NCI-H69 (cell line): ENCODE results near the gene UPK3B.
"Not testable (repeated sequence)": the region's sequence is repeated elsewhere in the genome, so short reads cannot be mapped to it uniquely, and the experiment has no call there.

Experiments used
- DNase-seq: peaks from one replicate; lab custom pipeline; 2025; lab: John Stamatoyannopoulos, UW

The UPK3B gene

GRCh38 chr7:76492139-76492538, 18.2 kb upstream of the UPK3B start:
- DNase-seq = not testable (repeated sequence)

GRCh38 chr7:76495717-76496116, 14.6 kb upstream of the UPK3B start:
- not testable (repeated sequence) for DNase-seq

- not testable (repeated sequence) for DNase-seq
Measured at GRCh38 chr7:76497918-76498582, 12.3 kb upstream of the UPK3B start.

GRCh38 chr7:76498583-76499200, 11.7 kb upstream of the UPK3B start:
- not testable (repeated sequence) for DNase-seq

GRCh38 chr7:76499201-76499923, 11.0 kb upstream of the UPK3B start:
- DNase-seq = not testable (repeated sequence)

GRCh38 chr7:76499924-76500241, 10.5 kb upstream of the UPK3B start:
- not testable (repeated sequence) for DNase-seq

GRCh38 chr7:76502224-76502623, 8.1 kb upstream of the UPK3B start:
- not testable (repeated sequence) for DNase-seq

GRCh38 chr7:76502836-76503235, 7.5 kb upstream of the UPK3B start:
- not testable (repeated sequence) for DNase-seq

- DNase-seq = not testable (repeated sequence)
Measured at GRCh38 chr7:76503244-76503643, 7.1 kb upstream of the UPK3B start.

GRCh38 chr7:76504351-76505167, 5.8 kb upstream of the UPK3B start:
- not testable (repeated sequence) for DNase-seq

- DNase-seq = no peak
Measured at GRCh38 chr7:76505168-76506080, 4.9 kb upstream of the UPK3B start.

GRCh38 chr7:76506081-76506440, 4.3 kb upstream of the UPK3B start:
- no peak for DNase-seq

GRCh38 chr7:76506643-76507042, 3.7 kb upstream of the UPK3B start:
- not testable (repeated sequence) for DNase-seq

- no peak for DNase-seq
Measured at GRCh38 chr7:76507723-76508406, 2.5 kb upstream of the UPK3B start.

GRCh38 chr7:76511200-76511910, 1.0 kb downstream of the UPK3B start:
- not testable (repeated sequence) for DNase-seq

- DNase-seq = not testable (repeated sequence)
Measured at GRCh38 chr7:76511911-76512885, 1.8 kb downstream of the UPK3B start.

GRCh38 chr7:76512941-76513816, 2.8 kb downstream of the UPK3B start:
- DNase-seq = no peak
